ENCODE results near the gene TMEM209.
"Not testable (repeated sequence)": the region's sequence is repeated elsewhere in the genome, so short reads cannot be mapped to it uniquely, and the experiment has no call there.

- not testable (repeated sequence) for TF ChIP-seq EP300, POLR2A (IDR thresholded peaks at IDR 0.05)
Measured at GRCh38 chr7:130246491-130246890, 41.3 kb upstream of the TMEM209 start.
